HG03460 (cell line): ENCODE measurements around the gene PIGU.
"Not testable (repeated sequence)": the region's sequence is repeated elsewhere in the genome, so short reads cannot be mapped to it uniquely, and the experiment has no call there.

Experiments
- ATAC-seq: cut with Tn5 transposase; IDR thresholded peaks from one replicate; pipeline ENCODE4 v1.9.1; 2021; ENCODE audit not compliant: unreplicated experiment

The PIGU gene, protein sequence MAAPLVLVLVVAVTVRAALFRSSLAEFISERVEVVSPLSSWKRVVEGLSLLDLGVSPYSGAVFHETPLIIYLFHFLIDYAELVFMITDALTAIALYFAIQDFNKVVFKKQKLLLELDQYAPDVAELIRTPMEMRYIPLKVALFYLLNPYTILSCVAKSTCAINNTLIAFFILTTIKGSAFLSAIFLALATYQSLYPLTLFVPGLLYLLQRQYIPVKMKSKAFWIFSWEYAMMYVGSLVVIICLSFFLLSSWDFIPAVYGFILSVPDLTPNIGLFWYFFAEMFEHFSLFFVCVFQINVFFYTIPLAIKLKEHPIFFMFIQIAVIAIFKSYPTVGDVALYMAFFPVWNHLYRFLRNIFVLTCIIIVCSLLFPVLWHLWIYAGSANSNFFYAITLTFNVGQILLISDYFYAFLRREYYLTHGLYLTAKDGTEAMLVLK

DNA sequence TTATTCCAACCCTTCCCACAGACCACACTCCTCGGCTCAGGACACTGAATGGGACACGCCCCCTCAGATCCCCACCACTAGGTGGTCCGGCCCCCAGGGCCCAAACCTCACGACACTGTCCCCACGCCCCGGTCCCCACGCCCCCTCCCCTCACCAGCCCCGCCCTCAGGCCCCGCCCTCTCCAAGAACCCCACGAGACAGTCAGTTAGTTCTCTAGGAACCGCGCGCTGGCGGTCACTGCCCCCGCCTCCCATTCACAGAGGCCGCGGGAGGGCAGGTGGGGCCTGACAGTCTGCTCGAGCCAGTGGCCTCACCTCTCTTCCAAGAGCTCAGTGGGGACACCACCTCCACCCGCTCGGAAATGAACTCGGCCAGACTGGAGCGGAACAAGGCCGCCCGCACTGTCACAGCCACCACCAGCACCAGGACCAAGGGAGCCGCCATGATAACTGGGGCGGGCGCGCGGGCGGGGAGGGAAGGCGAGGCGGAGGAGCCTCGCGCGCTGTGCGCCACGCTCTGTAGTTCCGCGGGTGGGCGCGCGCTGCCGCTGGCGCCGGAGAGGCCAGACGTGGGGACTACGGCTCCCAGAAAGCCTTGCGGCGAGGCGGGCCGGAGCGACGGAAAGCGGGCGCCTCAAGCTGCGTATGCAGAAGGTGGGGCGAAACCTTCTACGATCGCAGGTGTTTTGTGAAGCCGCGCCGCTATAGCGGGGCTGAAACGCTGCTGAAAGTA lies at the start of gene PIGU:
Gene PIGU (minus strand): TSS at position 451 of the 732 bp plus-strand sequence. CDS start 7 bp downstream, at position 444.
- ATAC-seq = peak; percentile 89

DNA sequence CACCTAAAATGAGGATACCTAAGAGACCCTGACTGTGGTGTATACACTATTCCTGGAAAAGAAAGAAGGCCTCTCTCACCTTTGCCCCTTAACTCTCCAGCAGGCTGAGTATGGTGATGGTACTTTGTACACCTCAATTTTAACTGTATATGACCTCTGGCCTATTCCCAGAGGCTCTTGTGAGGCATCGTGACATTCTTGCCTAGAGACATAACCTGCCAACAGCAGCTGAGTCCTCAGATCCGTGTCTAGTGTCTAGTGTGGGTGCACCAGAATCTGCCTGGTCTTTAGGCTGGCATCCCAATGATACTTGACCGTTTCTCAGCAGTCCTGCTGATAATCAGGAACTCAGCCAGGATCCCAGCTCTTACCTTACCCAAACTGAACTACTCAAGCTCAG lies 47.3 kb upstream of the PIGU start:
- ATAC-seq = no peak

DNA sequence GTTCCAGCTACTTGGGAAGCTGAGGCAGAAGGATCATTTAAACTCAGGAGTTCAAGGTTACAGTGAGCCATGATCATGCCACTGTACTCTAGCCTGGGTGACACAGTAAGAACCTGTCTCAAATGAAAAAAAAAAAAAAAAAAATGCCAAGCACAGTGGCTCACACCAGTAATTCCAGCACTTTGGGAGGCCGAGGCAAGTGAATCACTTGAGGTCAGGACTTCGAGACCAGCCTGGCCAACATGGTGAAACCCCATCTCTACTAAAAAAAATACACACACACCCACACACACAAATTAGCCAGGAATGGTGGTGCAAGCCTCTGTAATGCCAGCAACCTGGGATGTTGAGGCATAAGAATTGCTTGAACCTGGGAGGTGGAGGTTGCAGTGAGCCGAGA lies 45.7 kb upstream of the PIGU start:
- not testable (repeated sequence) for ATAC-seq

DNA sequence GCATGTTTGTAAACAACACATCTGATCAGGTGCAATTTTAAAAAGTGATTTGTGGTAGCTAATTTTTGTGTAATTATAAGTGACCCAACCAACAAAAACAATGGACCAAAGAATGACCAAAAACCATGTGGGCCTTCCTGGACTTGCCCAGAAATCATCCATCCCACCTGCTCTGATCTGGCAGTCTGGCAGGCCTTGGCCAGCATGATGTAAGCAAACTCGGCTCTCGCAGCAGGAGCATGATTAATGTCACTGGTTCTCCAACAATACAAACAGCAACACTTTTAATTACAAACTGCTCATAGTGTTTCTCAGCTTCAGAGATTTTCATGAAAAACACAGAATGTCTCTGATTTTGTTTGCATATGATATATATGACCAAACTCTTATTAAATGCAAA lies 43.4 kb upstream of the PIGU start:
- no peak for ATAC-seq

DNA sequence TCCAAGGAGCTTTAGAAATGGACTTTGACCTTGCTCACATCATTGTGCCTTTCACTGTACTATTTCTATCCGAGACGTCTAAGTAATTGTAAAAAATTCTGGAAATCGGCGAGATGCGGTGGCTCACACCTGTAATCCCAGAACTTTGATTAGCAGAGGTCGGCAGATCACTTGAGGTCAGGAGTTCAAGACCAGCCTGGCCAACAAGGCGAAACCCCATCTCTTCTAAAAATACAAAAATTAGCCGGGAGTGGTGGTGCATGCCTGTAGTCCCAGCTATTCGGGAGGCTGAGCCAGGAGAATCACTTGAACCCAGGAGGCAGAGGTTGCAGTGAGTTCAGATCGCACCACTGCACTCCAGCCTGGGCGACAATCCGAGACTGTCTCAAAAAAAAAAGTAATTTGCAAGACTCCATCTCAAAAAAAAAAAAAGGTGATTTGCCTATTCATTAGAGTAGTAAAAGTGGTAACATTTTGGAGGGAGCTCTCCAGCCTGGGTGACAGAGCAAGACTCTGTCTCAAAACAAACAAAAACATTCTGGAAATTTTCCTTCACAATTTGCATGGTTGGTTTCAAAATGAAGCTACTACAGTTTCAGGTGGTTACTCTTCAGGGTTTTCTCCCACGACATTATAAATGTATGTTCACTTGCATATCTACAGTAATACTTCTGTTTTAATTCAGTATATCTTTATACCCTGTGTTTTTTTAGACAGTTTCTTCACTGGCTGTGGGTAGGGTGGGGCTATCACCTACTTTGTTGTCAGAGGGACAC lies 42.5 kb upstream of the PIGU start:
- ATAC-seq = peak; percentile 80

DNA sequence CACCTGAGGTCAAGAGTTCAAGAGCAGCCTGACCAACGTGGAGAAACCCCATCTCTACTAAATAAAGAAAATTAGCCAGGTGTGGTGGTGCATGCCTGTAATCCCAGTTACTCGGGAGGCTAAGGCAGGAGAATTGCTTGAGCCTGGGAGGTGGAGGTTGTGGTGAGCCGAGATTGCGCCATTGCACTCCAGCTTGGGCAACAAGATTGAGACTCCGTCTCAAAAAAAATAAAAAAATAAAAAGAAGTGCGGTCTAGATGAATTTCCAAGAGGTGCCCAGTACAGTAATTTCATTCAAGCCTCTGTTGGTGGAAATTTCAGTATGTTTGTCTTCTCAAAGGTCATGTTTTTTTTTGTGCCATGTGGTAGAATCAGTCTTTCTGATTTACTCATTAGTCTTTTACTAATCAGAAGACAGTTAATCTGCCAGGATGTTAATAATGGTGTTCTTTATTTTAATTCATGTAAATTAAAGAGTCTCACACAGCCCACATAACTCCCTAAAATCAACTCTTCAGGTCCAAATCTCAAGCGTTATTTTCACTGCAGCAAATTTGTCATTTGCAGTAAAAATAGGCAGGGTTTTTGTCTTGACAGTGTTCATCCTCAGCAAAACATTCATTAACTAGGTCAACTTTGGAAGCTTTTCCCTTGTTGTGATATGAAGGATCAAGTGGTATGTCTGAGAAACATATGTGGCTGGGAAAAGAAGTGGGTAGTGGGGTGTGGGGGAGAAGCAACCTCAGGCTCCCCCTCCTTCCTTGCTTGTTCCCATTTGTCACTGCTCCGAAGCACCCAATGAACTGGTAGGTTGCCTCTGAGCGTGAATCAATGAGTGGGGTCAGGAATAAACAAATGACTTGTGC lies 40.6 kb upstream of the PIGU start:
- no peak for ATAC-seq

DNA sequence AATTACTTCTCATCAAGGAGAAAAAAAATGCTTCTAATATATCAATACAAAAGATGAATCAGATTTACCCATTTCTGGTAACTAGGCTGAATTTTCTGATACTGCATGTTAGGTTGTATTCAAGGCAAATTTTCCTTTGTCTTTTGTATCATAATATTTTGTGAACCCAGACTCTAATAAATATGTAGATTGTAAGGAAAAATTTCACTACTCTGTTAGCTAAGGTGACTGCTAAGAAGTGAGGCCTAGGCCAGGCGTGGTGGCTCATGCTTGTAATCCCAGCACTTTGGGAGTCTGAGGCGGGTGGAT lies 40.0 kb upstream of the PIGU start:
- ATAC-seq = no peak

DNA sequence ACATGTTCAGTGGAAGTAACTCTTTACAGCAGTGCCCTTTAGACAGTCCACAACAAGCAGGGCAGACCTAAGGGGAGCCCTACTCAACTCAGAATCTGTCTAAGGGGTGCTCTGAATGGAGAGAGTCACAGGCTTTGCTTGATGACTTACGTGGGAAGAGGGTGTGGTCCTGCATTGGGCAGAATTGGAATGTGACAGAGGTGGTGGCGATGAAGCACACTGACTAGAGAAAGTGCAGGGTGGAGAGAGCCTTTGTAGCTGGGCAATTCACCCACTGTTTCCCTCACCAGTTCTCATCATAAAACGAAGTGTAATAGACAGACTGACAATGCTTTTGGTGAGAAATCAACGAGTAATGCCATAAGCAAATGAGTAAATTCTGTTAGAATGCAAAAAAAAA lies 38.5 kb upstream of the PIGU start:
- no peak for ATAC-seq

DNA sequence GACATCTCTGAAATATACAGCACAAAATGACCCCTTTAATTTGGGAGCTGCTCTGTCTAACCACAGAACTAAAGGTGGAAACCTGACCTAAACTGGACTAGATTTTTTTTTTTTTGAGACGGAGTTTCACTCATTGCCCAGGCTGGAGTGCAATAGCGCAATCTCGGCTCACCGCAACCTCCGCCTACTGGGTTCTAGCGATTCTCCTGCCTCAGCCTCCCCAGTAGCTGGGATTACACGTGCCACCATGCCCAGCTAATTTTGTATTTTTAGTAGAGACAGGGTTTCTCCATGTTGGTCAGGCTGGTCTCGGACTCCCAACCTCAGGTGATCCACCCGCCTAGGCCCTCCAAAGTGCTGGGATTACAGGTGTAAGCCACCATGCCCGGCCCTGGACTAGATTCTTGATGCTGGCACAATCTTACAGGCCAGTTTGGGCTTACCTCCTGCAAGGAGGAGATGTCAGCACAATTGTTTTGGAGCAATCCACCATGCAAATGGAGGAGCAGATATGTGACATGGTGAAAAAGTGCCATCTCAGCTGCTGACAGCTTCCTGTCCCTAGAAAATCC lies 37.1 kb upstream of the PIGU start:
- not testable (repeated sequence) for ATAC-seq

DNA sequence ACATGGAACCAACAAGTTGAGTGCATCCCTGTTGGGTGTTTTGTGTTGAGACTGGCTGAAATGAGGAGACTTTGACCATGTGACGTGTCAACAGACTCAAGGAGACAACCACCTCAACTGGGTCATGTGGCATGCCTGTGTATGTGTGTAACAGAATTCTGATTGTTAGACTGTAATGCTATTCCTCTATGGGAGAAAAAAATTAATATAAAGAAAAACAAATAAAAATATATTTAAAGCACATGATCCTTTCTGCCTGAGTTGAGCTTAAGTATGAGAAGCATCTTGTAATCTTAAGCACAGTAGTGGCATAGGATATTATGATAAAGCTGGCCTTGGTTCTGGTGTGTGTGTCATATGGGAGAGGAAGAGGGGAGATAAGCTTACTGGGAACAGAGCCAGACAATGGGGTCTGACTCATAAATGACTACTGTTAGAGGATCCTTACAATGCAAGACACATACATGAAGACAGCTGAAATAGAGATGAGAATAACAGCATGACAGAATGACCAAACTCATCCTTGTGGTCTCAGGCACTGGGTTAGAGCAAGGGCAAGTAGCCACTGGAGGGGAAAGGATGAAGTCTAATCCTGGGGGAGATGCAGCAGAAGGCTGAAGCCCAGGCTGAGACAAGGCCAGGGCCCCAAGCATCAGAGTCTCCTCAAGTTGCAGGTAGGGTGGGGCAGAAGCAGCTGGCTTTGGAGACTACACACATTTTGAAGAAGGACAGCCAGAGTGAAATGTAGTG lies 36.5 kb upstream of the PIGU start:
- no peak for ATAC-seq

DNA sequence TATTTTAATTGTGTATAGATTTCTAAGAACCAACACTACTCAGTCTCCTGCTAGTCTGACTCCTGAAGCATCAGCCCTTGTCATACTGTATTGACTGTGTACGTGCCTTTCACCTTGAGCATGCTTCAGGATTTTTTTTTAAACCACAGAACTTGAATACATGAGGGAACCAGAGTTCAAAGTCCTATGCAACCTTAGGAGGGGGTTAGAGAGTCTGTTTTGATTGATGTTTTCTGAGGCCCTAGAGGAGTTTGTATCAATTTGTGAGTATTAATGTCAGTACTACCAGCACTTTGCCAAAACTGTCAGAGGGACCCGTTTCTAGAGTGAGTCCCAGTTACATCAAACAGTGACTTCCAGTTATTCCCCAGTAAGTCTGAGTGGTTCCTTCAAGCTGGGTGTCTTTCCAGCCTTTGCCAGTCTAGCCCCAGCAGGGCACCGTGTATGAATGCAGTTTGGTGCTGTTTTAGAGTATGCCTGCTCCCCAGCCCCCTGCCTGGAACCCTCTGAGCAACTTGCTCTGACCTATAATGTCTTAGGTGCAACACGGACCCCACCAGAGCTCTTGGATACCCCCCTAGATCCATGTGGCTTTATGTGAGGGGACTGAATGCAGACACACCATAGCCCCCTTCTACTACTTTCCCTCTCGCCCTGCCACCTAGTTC lies 35.8 kb upstream of the PIGU start:
- ATAC-seq = no peak

DNA sequence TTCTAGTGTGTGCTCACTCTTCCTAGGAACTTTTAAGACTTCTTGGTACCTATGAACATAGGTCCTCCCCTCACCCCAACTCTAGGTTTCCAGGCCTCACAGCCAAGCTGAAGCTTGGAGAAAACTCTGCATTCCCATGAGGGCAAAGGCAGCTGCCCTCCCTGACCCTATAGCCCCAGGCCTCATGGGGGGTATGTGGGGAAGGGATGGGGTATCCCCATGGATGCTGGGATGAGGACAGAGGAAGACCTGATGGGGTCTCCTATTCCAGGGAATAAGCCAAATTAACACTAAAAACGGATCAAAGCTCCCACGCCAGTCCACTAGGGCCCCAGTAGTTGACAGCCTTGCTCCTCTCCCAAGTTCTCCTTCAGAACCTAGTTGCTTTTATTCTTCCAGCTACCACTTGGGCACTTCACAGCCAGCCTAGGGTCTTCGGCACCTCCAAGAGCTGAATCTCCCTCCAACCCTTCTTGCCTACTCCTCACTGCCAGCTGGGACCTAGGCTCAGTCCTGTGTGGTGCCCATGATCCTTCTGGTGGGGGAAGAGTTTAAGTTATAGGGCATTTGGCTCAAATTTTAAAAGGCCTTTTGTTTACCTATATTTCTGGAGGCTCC lies 35.0 kb upstream of the PIGU start:
- no peak for ATAC-seq

DNA sequence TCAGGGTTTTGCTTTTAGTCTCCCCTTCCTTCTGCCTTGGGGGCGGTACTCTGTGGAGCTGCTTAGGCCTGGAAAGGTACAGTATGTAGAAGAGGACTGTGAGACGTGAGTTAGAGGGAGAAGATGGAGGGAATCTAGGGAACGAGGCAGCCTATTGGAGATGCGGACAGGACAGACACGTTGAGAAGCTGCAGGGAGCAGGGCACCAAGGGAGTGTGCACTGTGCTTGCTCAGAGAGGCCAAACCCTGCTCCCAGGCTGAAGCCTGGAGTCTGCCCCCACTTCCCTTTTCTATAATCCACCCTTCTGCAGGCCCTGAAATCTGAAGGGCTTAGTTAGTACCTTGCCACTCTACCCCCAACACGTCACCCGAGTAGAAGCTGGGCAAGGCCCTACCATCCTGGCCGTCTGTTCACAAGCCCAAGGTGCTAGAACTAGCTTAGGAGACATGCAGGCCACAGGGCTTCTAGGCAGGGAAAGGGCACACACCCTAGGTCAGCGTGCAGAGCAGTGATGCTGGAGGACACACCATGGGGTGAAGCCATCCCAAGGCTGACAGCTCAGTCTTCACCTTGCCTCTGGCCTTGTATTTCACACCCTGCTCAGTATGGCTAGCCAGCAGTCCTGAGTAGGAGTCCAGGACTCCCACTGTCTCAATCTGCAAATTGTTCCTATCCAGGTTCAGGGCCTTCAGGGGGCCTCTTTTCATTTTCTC lies 34.1 kb upstream of the PIGU start:
- ATAC-seq = no peak

DNA sequence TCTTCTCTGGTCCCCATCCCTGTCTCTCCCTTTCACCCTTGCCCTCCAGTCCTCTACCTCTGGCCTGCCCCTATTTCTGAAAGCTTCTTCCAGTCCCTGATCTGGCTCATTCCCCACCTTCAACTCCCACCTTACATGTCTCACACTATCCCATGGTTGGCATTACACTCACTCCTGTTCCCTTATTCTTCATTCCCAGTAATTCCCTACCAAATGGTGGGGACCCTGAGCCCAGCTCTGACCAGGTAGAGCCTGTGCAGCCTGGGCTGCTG lies 33.6 kb upstream of the PIGU start:
- no peak for ATAC-seq

DNA sequence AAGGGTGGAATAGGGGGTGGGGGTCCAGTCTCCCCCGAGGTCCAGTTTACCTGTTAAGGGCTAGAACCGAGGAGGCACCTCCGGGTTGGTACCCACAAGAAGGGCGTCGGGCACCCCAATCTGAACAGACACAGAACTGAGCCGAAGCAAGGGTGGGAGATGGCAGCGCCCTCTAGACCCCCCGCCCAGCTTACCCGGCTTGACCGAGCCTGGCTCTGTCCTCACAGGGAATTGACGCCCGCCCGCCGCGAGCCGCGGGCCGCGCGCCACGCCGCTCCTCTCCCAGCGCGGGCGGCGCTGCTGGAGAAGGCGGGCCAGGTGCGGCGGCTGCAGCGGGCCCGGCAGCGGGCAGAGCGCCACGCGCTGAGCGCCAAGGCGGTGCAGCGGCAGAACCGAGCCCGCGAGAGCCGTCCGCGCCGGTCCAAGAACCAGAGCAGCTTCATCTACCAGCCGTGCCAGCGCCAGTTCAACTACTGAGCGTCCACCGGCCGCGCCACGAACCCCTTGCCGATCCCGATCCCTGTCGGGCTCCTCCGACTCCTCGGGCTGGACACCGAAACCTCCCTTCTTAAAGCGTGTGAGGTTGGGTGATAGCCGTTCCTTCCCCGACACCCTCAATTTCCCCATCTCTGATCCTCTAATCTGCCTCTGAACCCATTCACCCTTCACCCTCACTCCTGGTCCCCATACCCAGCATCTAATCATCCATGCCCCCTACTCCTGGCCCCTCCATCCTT lies 33.1 kb upstream of the PIGU start:
- ATAC-seq = peak; percentile 37

DNA sequence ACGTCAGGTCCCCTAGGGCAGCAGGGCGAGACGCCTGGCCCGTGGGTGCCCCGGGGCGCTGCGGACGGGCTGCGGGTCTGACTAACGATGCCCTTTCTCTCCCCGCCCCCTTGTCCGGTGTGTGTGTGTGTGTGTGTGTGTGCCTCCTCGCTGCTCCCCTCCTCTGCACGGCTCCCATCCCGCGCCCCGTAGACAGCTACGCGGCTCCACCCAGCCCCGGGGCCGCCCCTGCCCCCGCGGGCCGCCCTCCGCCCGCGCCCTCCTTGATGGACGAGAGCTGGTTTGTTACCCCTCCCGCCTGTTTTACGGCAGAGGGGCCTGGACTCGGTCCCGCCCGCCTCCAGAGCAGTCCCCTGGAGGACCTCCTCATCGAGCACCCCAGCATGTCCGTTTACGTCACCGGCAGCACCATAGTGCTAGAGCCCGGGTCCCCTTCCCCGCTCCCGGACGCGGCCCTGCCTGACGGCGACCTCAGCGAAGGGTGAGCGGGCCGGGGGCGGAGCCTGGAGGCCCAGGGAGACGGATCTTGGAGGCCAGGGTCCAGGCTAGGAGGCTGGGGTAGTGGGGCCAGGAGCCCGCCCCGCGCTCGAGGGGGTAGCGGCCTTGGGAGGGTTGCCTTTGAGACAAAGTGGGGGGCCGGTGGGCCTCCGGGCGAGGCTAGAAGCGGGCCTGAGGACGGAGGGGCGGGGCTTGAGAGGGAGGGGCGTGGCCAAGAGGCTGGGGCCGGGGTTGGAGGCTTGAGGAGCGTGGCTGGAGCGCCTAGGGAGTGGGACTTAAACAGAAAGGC lies 32.3 kb upstream of the PIGU start:
- peak; percentile 46 for ATAC-seq

DNA sequence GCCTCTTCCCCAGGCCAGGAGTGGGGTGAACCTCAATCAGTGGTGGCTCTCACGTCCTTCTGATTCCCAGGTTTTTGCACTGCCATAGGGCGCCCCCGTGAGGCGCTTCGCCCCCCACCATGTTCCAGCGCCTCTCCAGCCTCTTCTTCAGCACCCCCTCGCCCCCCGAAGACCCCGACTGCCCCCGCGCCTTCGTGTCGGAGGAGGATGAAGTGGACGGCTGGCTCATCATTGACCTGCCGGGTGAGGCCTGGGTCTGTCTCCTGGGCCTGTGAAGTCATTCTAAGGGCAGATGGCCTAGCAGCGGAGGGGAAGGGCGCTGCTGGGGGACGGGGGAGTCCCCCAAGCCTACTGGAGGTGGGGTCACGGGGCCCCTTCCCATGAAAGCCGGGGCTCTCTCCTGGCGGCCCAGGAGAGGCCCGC lies 31.7 kb upstream of the PIGU start:
- ATAC-seq = no peak
